Measurements from ENCODE around the gene PSMD5. TPM values are rescaled to one million over a fixed set of nuclear protein-coding genes. Genes with fewer than 3 reads are reported as not detected.

The PSMD5 gene
- total RNA-seq, 4 donors from 2014 or later = 30.7 to 47.7 (median 33.0) TPM

DNA sequence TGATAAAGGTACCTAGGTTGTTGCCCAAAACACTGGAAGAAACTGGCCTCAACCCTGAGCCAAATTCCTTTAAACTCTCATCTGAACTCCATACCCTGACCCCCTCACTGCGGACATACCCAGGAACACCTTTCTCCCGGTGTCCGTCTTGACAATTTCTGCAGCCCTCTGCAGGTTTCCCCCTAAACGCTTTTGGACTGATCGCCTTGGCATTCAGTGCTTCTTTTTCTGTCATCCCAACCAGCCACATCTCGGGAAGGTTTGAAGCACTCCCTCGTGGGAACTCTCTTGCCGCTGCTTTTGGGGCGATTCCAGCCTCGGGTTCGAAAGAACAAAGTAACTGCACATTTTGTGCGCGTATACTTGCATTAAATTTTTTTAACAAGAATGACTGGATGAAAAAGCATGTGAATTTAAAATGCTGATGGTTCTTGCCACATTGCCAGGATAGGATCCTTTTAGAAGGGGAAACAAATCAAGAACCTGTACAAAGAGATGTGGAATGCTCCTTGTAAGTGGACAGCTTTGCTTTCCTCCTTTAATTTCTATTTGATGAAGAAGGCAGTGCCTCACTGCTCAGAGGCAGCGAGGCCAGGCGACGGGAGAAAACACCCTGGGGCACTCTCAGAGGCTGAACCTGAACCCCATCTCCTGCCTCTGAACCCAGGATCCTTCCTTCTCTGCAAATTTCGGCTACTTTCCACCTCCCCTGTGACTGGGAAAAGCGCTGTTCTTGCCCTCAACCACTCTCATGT lies 615 bp downstream of the PSMD5 start:
- peaks cover 2% of the 10 kb centered on the region for H3K36me3 ChIP-seq
- no peaks in the 10 kb centered on the region for H3K27me3 ChIP-seq
- peak; percentile 66 to 78 for DNase-seq (ENCODE audit: low spot score in 2 of 2)
- peaks cover 19% of the 10 kb centered on the region for H3K4me1 ChIP-seq
- TF ChIP-seq POLR2A (IDR thresholded peaks at IDR 0.05) = no peak
- no peak for TF ChIP-seq EP300 (IDR thresholded peaks at IDR 0.05)
- no peak for TF ChIP-seq CTCF (IDR thresholded peaks at IDR 0.05)
- TF ChIP-seq POLR2AphosphoS5 (IDR thresholded peaks at IDR 0.05) = no peak
- peak overlapping the region; percentile 96 for H3K27ac ChIP-seq
- WGBS = 28% methylated on average over 18 of the region's 18 CpGs
- H3K9me3 ChIP-seq = no peaks in the 10 kb centered on the region
- H3K4me3 ChIP-seq = peak overlapping the region; percentile 88

DNA sequence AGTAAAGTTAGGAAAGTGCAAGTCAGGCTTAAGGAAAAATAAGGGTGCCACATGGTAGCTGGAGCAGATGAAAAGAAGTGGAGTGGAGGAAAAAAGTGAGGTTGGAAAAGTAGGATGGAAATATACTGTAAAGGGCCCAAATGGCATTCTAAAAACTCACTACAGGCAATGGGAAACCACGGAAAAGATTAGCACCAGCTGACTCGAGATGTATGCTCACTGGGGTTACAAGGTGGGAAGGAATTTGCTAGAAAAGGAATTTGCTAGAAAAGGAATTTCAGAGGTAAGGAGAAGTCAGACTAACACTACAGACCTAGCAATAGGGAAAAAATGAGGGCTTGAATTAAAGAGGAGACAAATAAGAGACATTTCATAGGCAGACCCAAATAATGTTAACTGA lies 3.6 kb downstream of the PSMD5 start:
- Histone ChIP-seq H3K27me3 (no peaks in the 10 kb centered on the region), H3K27ac (no peak overlapping the region), H3K36me3 (peaks cover 13% of the 10 kb centered on the region), H3K4me1 (peaks cover 19% of the 10 kb centered on the region), H3K4me3 (no peak overlapping the region), H3K9me3 (no peaks in the 10 kb centered on the region)
- TF ChIP-seq POLR2AphosphoS5 (IDR thresholded peaks at IDR 0.05) (no peak), CTCF (IDR thresholded peaks at IDR 0.05) (no peak), POLR2A (IDR thresholded peaks at IDR 0.05) (no peak), EP300 (IDR thresholded peaks at IDR 0.05) (no peak)
- 64% methylated on average over 2 of the region's 2 CpGs for WGBS
- DNase-seq (ENCODE audit: low spot score in 2 of 2) = no peak

- H3K36me3 ChIP-seq = peaks cover 17% of the 10 kb centered on the region
- no peak overlapping the region for H3K27ac ChIP-seq
- no peaks in the 10 kb centered on the region for H3K27me3 ChIP-seq
- 82% methylated on average over 3 of the region's 3 CpGs for WGBS
- no peak for TF ChIP-seq CTCF (IDR thresholded peaks at IDR 0.05)
- no peak for TF ChIP-seq EP300 (IDR thresholded peaks at IDR 0.05)
- no peak for TF ChIP-seq POLR2AphosphoS5 (IDR thresholded peaks at IDR 0.05)
- no peak for TF ChIP-seq POLR2A (IDR thresholded peaks at IDR 0.05)
- DNase-seq (ENCODE audit: low spot score in 2 of 2) = no peak
- no peak overlapping the region for H3K4me3 ChIP-seq
- H3K4me1 ChIP-seq = peaks cover 19% of the 10 kb centered on the region
- no peaks in the 10 kb centered on the region for H3K9me3 ChIP-seq
Measured at GRCh38 chr9:120837921-120838320, 4.8 kb downstream of the PSMD5 start.

DNA sequence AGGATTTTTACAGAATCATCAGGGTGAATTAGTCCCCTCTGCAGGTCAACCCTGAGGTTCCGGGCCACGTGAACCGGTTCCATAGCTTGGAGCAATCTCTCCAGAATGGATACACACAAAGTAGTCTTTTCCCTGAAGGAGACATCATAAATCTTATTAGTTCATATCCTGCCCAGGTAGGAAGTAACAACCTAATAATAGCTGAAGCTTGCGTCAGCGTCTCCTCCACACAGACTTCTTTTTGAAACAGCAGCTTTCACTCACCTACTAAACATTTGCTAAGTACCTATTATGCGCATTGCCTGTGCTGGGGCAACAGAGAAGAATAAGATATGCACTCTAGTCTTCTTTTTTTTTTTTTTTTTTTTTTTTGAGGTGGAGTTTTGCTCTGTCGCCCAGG lies 9.4 kb downstream of the PSMD5 start:
- no peak for TF ChIP-seq CTCF (IDR thresholded peaks at IDR 0.05)
- no peak for TF ChIP-seq POLR2A (IDR thresholded peaks at IDR 0.05)
- TF ChIP-seq POLR2AphosphoS5 (IDR thresholded peaks at IDR 0.05) = no peak
- no peak for TF ChIP-seq EP300 (IDR thresholded peaks at IDR 0.05)
- Histone ChIP-seq H3K4me3 (no peak overlapping the region), H3K9me3 (no peaks in the 10 kb centered on the region), H3K36me3 (peaks cover 59% of the 10 kb centered on the region), H3K27ac (no peak overlapping the region), H3K27me3 (no peaks in the 10 kb centered on the region), H3K4me1 (no peaks in the 10 kb centered on the region)
- DNase-seq (ENCODE audit: low spot score in 2 of 2) = no peak
- WGBS = 83% methylated on average over 7 of the region's 7 CpGs

GRCh38 chr9:120832807-120833206 lies 9.9 kb downstream of the PSMD5 start:
- H3K4me3 ChIP-seq = no peak overlapping the region
- TF ChIP-seq POLR2AphosphoS5 (IDR thresholded peaks at IDR 0.05) = no peak
- H3K27ac ChIP-seq = no peak overlapping the region
- no peaks in the 10 kb centered on the region for H3K4me1 ChIP-seq
- no peak for DNase-seq (ENCODE audit: low spot score in 2 of 2)
- no peaks in the 10 kb centered on the region for H3K27me3 ChIP-seq
- peaks cover 63% of the 10 kb centered on the region for H3K36me3 ChIP-seq
- H3K9me3 ChIP-seq = no peaks in the 10 kb centered on the region

All from suprapubic skin (tissue), 4 donors.